Ovary (tissue), 9 donors: Measurements from ENCODE around the gene NAT8L. TPM values are rescaled to one million over a fixed set of nuclear protein-coding genes. Genes with fewer than 3 reads are reported as not detected.

Experiments
- DNase-seq, 5 donors: peaks; one replicate each; pipeline ENCODE4 v3.0.0-alpha.2; 2019 to 2020
- H3K27ac ChIP-seq, 2 donors: fragments of 200-600 bp; one replicate each; pipeline versions ENCODE4 v1.5.1 to v1.8.0; 2019 to 2022
- H3K27me3 ChIP-seq: fragments of 200-600 bp; one replicate; pipeline ENCODE4 v1.8.0; 2022
- H3K36me3 ChIP-seq: fragments of 200-600 bp; sonication (generic); one replicate; pipeline ENCODE4 v1.5.1; 2019
- H3K4me1 ChIP-seq: one replicate; pipeline ENCODE4 v1.8.1; 2013; ENCODE audit warnings: mild to moderate bottlenecking, moderate library complexity; ENCODE audit not compliant: insufficient read depth
- H3K4me3 ChIP-seq: fragments of 200-600 bp; sonication (generic); one replicate; pipeline ENCODE4 v1.5.1; 2017
- H3K9me3 ChIP-seq, 2 donors: fragments of 200-600 bp in 1 of 2; sonication (generic) in 1 of 2; one replicate each; pipeline versions ENCODE4 v1.5.1 to v1.8.1; 2013 to 2019; ENCODE audit warnings: mild to moderate bottlenecking in 1 of 2, moderate library complexity in 1 of 2
- CTCF ChIP-seq, 3 donors: fragments of 450-650 bp in 2 of 3; fragments of 200-600 bp in 1 of 3; IDR thresholded peaks; one replicate each; pipeline versions ENCODE4 v1.5.1 to v1.8.0; 2016 to 2022; ENCODE audit warnings: antibody characterized with exemption in 3 of 3, mild to moderate bottlenecking in 1 of 3
- EP300 ChIP-seq: sonication (generic); formaldehyde crosslinking; IDR thresholded peaks from one replicate; pipeline ENCODE4 v1.6.1; 2017; ENCODE audit warnings: antibody characterized with exemption
- POLR2A ChIP-seq: fragments of 450-650 bp; IDR thresholded peaks from one replicate; pipeline ENCODE4 v1.6.1; 2017; ENCODE audit warnings: antibody characterized with exemption, mild to moderate bottlenecking, moderate library complexity
- WGBS, 3 donors: extraction: QIAGEN DNeasy Blood & Tissue Kit in 1 of 3; methylation state at CpG; one replicate each; pipeline versions ENCODE4 v1.1.5 to v1.1.7; 2013 to 2017; 5-methylcytosine and 5-hydroxymethylcytosine counted together
- intact Hi-C, 4 donors: fragments of 100-400 bp; cut with DNase I; formaldehyde crosslinking; loops; one replicate each; pipeline versions ENCODE4 v1.11.0 to v1.15.1; 2022 to 2023
- polyA plus RNA-seq, 2 donors: library from polyadenylated mRNA; stranded (reverse); fragments of 200-250 nt in 1 of 2; fragments of 350-450 nt in 1 of 2; fragmentation: Illumina TruSeq in 1 of 2; extraction: RNeasy Lipid Tissue Mini Kit (QIAGEN cat#74804) in 1 of 2; gene quantifications; one replicate each; pipeline ENCODE4 v1.2.3, GENCODE V29; 2013 to 2014
- total RNA-seq, 7 donors: library from RNA; depleted of rRNA in 2 of 7; stranded (reverse); fragments of >200 nt in 2 of 7; fragmentation: NEBNext Ultra II Directional in 3 of 7; extraction: Animal tissue kit (Norgen Biotek cat#: 25700) in 3 of 7; gene quantifications; one replicate each; pipeline versions ENCODE4 v1.1.0 to v1.2.4, GENCODE V29; 2016 to 2023
- donor health status: DM: no; HTN: no; CAD: no; lungs with moderate emphysema.
- donor health status: DM: no; HTN: no; CAD: no.
- donor health status: Bipolar disorder and iron deficiency.
- donor health status: DM: yes; HTN: yes; CAD: no.
- donor health status: DM: no; HTN: no; CAD: no.
- donor health status: DM: yes; HTN: yes; CAD: no.

Gene NAT8L
- total and polyA plus RNA-seq, 9 donors, result 0.24 to 4.1 (median 1.3) TPM

GRCh38 chr4:2079006-2079405 lies 19.9 kb downstream of the NAT8L start:
- TF ChIP-seq POLR2A, result no peak
- TF ChIP-seq EP300, result no peak
- no peak for TF ChIP-seq CTCF (IDR thresholded peaks at IDR 0.05)
- Histone ChIP-seq H3K4me1 (no peaks in the 10 kb centered on the region), H3K4me3 (no peak overlapping the region), H3K27me3 (no peaks in the 10 kb centered on the region), H3K36me3 (no peaks in the 10 kb centered on the region), H3K27ac (no peak overlapping the region), H3K9me3 (no peaks in the 10 kb centered on the region)
- intact Hi-C loops, result no loop called here
- DNase-seq, result peak in 2 of 5 donors; percentile 1 to 6
- 93 to 95% (median 93%) methylated on average over 5 of the region's 5 CpGs for WGBS, 3 donors

GRCh38 chr4:2079926-2080325 lies 20.8 kb downstream of the NAT8L start:
- H3K27ac ChIP-seq, result no peak overlapping the region
- WGBS, 3 donors, result 88 to 93% (median 92%) methylated on average over 9 of the region's 9 CpGs
- intact Hi-C loops, result no loop called here
- H3K4me3 ChIP-seq, result no peak overlapping the region
- no peaks in the 10 kb centered on the region for H3K27me3 ChIP-seq
- DNase-seq, result peak in 2 of 5 donors; percentile 8 to 9
- H3K4me1 ChIP-seq, result no peaks in the 10 kb centered on the region
- no peaks in the 10 kb centered on the region for H3K9me3 ChIP-seq
- no peak for TF ChIP-seq POLR2A
- TF ChIP-seq EP300, result no peak
- TF ChIP-seq CTCF (IDR thresholded peaks at IDR 0.05), result no peak
- no peaks in the 10 kb centered on the region for H3K36me3 ChIP-seq

- WGBS, 3 donors, result 90 to 93% (median 92%) methylated on average over 19 of the region's 19 CpGs
- H3K36me3 ChIP-seq, result no peaks in the 10 kb centered on the region
- H3K4me1 ChIP-seq, result no peaks in the 10 kb centered on the region
- no peaks in the 10 kb centered on the region for H3K9me3 ChIP-seq
- TF ChIP-seq EP300, result no peak
- TF ChIP-seq CTCF (IDR thresholded peaks at IDR 0.05), result no peak
- no peak for TF ChIP-seq POLR2A
- H3K27me3 ChIP-seq, result no peaks in the 10 kb centered on the region
- intact Hi-C loops, result no loop called here
- no peak overlapping the region for H3K4me3 ChIP-seq
- peak in 2 of 5 donors; percentile 11 to 12 for DNase-seq
- H3K27ac ChIP-seq, result no peak overlapping the region
Measured at GRCh38 chr4:2080429-2081300, 21.5 kb downstream of the NAT8L start.

GRCh38 chr4:2081540-2081939 lies 22.4 kb downstream of the NAT8L start:
- peak in 2 of 5 donors; percentile 5 to 7 for DNase-seq

More at GRCh38 chr4:2081540-2081939, 22.4 kb downstream of the NAT8L start:
- intact Hi-C loops, result no loop called here
- Histone ChIP-seq H3K9me3 (no peaks in the 10 kb centered on the region), H3K27me3 (no peaks in the 10 kb centered on the region), H3K27ac (no peak overlapping the region), H3K36me3 (no peaks in the 10 kb centered on the region), H3K4me1 (no peaks in the 10 kb centered on the region), H3K4me3 (no peak overlapping the region)
- 95 to 97% (median 95%) methylated on average over 10 of the region's 10 CpGs for WGBS, 3 donors
- TF ChIP-seq CTCF (IDR thresholded peaks at IDR 0.05) (no peak), POLR2A (no peak)
